Spinal cord (tissue), 4 donors: Measurements from ENCODE around the gene UBXN11. TPM values are rescaled to one million over a fixed set of nuclear protein-coding genes. Genes with fewer than 3 reads are reported as not detected.

Source experiments
- polyA plus RNA-seq, 2 donors: library from polyadenylated mRNA; unstranded; fragments of 120-200 nt; gene quantifications; one replicate each; pipeline ENCODE4 v1.2.1, GENCODE V29; 2013; ENCODE audit not compliant: insufficient read length in 2 of 2
- total RNA-seq, 2 donors: library from RNA; depleted of rRNA in 1 of 2; stranded (reverse); fragments of 120-200 nt in 1 of 2; fragments of >200 nt in 1 of 2; gene quantifications; one replicate each; pipeline versions ENCODE4 v1.2.3 to v1.2.4, GENCODE V29; 2013 to 2014

The UBXN11 gene
- total and polyA plus RNA-seq, 4 donors, result 7.5 to 39.1 (median 28.0) TPM

Other genes with a start within 250 kb of the UBXN11 start
- not detected for gene TRIM63, start 239.0 kb downstream of the UBXN11 start, total RNA-seq
- not detected for gene TRIM63, start 239.0 kb downstream of the UBXN11 start, polyA plus RNA-seq
- gene PDIK1L, start 194.8 kb downstream of the UBXN11 start, total RNA-seq, result 10 to 100 TPM; 15.1 to 24.8 TPM
- gene PDIK1L, start 194.8 kb downstream of the UBXN11 start, polyA plus RNA-seq, result 10 to 100 TPM; 21.6 to 28.8 TPM
- gene FAM110D, start 147.6 kb downstream of the UBXN11 start, total RNA-seq, result 1 to 10 TPM in 1 of 2 donors, under 1 TPM in 1; 0.10 to 1.7 TPM
- 1 to 10 TPM; 1.3 to 1.8 TPM for gene FAM110D, start 147.6 kb downstream of the UBXN11 start, polyA plus RNA-seq
- under 1 TPM in 1 of 2 donors, not detected in 1; 0.50 TPM for gene C1orf232, start 137.7 kb downstream of the UBXN11 start, total RNA-seq
- gene C1orf232, start 137.7 kb downstream of the UBXN11 start, polyA plus RNA-seq, result 1 to 10 TPM; 1.1 to 1.4 TPM
- 10 to 100 TPM in 1 of 2 donors, 1 to 10 TPM in 1; 9.3 to 17.6 TPM for gene ZNF593, start 136.7 kb downstream of the UBXN11 start, total RNA-seq
- gene ZNF593, start 136.7 kb downstream of the UBXN11 start, polyA plus RNA-seq, result 10 to 100 TPM; 17.3 to 21.1 TPM
- not detected for gene ZNF593OS, start 134.8 kb downstream of the UBXN11 start, total RNA-seq
- 1 to 10 TPM; 2.3 to 2.7 TPM for gene ZNF593OS, start 134.8 kb downstream of the UBXN11 start, polyA plus RNA-seq
- gene CNKSR1, start 129.1 kb downstream of the UBXN11 start, total RNA-seq, result 1 to 10 TPM; 1.8 to 2.0 TPM
- 10 to 100 TPM in 1 of 2 donors, 1 to 10 TPM in 1; 6.1 to 11.2 TPM for gene CNKSR1, start 129.1 kb downstream of the UBXN11 start, polyA plus RNA-seq
- gene CATSPER4, start 116.0 kb downstream of the UBXN11 start, total RNA-seq, result under 1 TPM in 1 of 2 donors, not detected in 1; 0.11 TPM
- gene CATSPER4, start 116.0 kb downstream of the UBXN11 start, polyA plus RNA-seq, result under 1 TPM in 1 of 2 donors, not detected in 1; 0.14 TPM
- 10 to 100 TPM; 14.7 to 16.1 TPM for gene CEP85, start 72.4 kb downstream of the UBXN11 start, total RNA-seq
- 10 to 100 TPM; 17.3 to 20.3 TPM for gene CEP85, start 72.4 kb downstream of the UBXN11 start, polyA plus RNA-seq
- 10 to 100 TPM; 12.4 to 44.7 TPM for gene SH3BGRL3, start 26.6 kb downstream of the UBXN11 start, total RNA-seq
- 100 to 1,000 TPM; 226 to 228 TPM for gene SH3BGRL3, start 26.6 kb downstream of the UBXN11 start, polyA plus RNA-seq
- 1 to 10 TPM; 1.4 TPM for gene CD52, start 11.3 kb upstream of the UBXN11 start, total RNA-seq
- gene CD52, start 11.3 kb upstream of the UBXN11 start, polyA plus RNA-seq, result under 1 TPM; 0.57 to 0.95 TPM
- under 1 TPM; 0.30 to 0.66 TPM for gene CRYBG2, start 47.5 kb upstream of the UBXN11 start, total RNA-seq
- 1 to 10 TPM; 1.9 to 2.3 TPM for gene CRYBG2, start 47.5 kb upstream of the UBXN11 start, polyA plus RNA-seq
- gene ZNF683, start 66.1 kb upstream of the UBXN11 start, total RNA-seq, result not detected
- gene ZNF683, start 66.1 kb upstream of the UBXN11 start, polyA plus RNA-seq, result under 1 TPM in 1 of 2 donors, not detected in 1; 0.14 TPM
- not detected for gene LIN28A, start 104.2 kb upstream of the UBXN11 start, total RNA-seq
- gene LIN28A, start 104.2 kb upstream of the UBXN11 start, polyA plus RNA-seq, result under 1 TPM in 1 of 2 donors, not detected in 1; 0.20 TPM
- gene DHDDS, start 125.7 kb upstream of the UBXN11 start, total RNA-seq, result 10 to 100 TPM; 28.1 to 37.7 TPM
- gene DHDDS, start 125.7 kb upstream of the UBXN11 start, polyA plus RNA-seq, result 10 to 100 TPM; 35.0 to 48.3 TPM
- gene HMGN2, start 165.8 kb upstream of the UBXN11 start, total RNA-seq, result 100 to 1,000 TPM; 370 to 564 TPM
- gene HMGN2, start 165.8 kb upstream of the UBXN11 start, polyA plus RNA-seq, result 100 to 1,000 TPM; 693 to 696 TPM
- 10 to 100 TPM; 11.8 to 12.9 TPM for gene RPS6KA1, start 223.1 kb upstream of the UBXN11 start, total RNA-seq
- gene RPS6KA1, start 223.1 kb upstream of the UBXN11 start, polyA plus RNA-seq, result 10 to 100 TPM; 14.2 to 16.4 TPM